GM18907 (cell line): ENCODE measurements around the gene URM1.
A peak's percentile ranks its signal among the peaks of the same experiment; 100 is the strongest.

Experiments used
- ATAC-seq: cut with Tn5 transposase; IDR thresholded peaks from one replicate; pipeline ENCODE4 v1.9.1; 2021; ENCODE audit warnings: mild to moderate bottlenecking, moderate library complexity; ENCODE audit not compliant: unreplicated experiment

URM1 gene

DNA sequence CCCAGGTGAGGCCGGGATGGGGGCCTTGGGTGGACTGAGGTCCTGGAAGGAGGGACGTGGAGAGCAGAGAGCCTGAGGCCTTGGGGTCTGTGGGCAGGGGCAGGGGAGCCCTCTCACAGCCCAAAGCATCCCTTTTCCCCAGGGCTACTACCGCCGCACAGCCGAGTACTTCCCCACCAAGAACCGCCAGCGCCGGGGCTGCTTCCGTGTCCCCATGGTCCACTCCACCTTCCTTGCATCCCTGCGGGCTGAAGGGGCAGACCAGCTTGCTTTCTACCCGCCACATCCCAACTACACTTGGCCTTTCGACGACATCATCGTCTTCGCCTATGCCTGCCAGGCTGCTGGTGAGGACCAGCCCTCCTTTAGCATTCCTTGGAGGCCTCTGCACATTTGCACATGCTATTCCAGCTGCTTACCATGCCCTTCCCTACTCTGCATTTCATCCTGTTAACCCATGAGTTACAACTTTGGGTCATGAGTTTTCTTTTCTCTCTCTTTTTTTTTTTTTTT, 53.1 kb downstream of the URM1 start:
- ATAC-seq, result no peak

DNA sequence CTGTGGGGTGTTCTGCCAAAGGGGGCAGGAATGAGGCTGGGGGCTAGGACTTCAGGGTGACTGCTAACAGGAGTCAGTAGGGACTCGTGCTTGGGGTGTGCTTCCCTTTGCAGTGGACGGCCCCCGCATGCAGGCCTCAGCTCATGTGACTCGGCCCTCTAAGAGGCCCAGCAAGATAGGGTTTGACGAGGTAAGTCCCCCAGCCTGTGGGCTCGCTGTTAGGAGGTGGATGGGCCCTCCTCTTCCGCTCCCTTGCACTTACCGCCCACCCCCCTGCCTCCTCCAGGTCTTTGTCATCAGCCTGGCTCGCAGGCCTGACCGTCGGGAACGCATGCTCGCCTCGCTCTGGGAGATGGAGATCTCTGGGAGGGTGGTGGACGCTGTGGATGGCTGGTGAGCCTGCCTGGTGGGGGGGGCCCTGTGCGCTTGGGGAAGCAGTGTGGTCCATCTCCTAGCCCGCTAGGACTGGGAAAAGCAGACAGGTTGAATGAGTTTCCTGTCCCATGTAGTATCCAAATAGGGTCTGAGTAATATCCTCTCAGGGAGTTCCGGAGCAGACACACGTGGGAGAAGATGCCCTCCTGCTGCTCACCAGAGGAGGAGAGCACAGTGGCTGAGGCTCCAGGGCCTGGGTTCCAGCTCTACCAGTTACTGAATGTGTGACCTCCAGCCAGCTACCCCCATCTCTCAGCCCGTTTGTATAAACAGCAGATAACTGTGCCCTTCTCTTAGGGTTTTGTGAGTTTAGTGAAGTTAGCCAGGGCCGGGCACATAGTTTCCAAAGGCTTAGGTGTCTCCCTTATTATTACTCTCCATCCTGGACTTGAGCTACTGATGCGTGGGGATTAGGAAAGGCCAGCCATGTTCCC, 57.7 kb downstream of the URM1 start:
- ATAC-seq, result no peak

DNA sequence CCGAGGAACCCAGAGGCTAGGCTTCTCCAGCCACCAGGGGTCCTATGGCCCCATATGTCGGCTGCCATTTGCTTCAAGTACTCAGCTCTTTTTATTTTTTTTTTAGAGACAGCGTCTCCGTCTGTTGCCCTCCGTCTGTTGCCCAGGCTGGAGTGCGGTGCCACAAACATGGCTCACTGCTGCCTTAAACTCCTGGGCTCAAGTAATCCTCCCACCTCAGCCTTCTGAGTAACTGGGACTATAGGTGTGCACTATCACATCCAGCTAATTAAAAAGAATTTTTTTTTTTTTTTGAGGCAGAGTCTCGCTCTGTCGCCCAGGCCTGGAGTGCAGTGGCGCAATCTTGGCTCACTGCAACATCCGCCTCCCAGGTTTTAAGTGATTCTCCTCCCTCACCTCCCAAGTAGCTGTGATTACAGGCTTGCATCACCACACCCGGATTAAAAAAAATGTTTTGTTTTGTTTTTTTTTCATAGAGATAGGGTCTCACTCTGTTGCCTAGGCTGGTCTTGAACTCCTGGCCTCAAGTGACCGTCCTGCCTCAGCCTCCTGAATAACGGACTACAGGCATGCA, 58.4 kb downstream of the URM1 start:
- no peak for ATAC-seq

DNA sequence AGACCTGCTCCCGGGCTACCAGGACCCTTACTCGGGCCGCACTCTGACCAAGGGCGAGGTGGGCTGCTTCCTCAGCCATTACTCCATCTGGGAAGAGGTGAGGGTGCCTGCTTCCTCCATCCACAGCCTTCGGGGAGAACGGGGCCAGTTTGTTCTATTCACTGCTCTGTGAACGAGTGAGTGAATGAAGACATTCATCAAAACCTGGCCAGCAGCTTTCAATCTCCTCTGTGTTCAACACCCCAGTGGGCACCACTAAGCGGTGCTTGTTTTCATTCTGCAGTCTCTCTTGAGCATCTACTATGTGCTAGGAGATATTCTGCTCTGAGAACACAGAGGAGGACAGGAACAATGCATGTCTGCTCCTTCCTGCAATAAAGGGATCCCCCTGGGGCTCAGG, 60.0 kb downstream of the URM1 start:
- no peak for ATAC-seq

DNA sequence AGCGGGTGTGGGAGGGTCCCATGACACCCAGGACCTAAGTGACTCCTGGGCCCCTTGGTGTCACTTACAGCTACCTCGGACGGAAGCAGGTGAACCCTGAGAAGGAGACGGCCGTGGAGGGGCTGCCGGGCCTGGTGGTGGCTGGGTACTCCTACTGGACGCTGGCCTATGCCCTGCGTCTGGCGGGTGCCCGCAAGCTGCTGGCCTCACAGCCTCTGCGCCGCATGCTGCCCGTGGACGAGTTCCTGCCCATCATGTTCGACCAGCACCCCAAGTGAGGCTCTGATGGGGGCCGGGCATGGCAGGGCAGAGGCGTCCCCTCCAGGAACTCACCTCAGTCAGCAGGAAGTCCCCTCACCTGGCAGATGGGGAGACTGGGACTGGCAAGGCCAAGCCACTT, 63.2 kb downstream of the URM1 start:
- ATAC-seq, result no peak

DNA sequence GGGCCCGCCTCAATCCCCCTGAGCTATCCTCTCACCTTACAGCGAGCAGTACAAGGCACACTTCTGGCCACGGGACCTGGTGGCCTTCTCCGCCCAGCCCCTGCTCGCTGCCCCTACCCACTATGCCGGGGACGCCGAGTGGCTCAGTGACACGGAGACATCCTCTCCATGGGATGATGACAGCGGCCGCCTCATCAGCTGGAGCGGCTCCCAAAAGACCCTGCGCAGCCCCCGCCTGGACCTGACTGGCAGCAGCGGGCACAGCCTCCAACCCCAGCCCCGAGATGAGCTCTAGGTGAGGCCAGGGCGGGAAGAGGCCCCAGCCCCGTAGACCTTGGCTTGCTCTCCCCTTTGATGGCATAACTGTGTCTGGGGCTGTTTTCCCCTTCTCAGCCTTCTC, 64.4 kb downstream of the URM1 start:
- no peak for ATAC-seq

DNA sequence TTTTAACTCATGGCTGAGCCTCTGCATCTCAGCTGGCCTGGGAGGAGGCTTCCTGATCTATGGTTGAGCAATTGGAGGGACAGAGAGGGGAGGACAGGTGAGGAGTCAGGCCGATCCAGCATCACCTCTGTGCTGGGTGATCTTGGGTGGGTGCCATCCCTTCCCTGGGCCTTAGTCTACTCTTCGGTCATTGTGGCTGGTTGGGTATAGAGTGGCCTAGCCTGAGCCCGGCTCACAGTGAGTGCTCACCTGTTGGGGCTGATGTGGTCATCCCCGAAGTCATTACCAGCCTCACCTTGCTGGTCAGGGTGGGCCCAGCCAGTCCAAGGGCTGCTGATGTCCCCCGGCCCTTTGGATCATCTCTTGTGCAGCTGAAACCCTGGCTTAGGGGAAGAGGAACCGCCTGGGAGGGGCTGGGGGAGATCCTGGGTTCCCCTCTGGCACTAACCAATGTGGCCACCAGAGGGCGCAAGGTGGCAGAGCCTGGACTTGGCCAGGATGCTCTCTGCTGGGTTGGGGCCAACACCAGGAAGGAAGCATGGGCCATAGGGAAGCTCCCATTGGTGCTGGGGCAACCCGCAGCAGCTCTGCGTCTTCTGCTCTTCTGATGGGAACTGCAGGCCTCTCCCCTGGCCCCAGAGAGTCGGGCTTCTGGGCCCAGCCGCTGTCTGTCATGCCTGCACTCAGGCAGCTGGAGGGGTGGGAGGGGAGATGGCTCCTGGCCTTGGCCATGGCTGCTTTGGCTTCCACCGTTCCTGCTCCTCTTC, 67.4 kb downstream of the URM1 start:
- peak; percentile 65 for ATAC-seq

DNA sequence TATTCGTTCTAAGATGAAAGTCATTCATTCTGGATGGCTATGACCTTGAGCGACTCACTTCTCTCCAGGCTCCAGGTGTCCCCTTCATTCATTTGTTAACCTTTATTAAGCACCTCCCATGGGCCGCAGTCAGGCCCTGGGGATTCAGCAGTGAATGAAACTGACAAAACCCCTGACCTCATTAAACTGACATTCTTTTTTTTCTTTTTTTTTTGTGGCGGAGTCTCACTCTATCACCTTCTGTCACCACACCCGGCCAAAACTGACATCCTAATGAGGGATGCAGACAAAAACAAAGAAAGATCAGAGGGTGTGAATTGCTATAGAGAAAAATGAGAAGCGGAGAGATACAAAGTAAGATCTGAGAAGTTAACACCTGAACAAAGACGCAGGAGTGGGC, 68.1 kb downstream of the URM1 start:
- ATAC-seq, result no peak
